Stimulated activated CD8-positive, alpha-beta memory T cell treated with anti-CD3 and anti-CD28 coated beads, Interleukin-15, amount 100 ng/mL, for 1 hour (primary cell): ENCODE data around the gene CHST8.

ENCODE experiments used
- DNase-seq: peaks from one replicate; pipeline ENCODE4 v3.0.0-alpha.2; 2020; ENCODE audit warnings: low read depth

CHST8 gene

DNA sequence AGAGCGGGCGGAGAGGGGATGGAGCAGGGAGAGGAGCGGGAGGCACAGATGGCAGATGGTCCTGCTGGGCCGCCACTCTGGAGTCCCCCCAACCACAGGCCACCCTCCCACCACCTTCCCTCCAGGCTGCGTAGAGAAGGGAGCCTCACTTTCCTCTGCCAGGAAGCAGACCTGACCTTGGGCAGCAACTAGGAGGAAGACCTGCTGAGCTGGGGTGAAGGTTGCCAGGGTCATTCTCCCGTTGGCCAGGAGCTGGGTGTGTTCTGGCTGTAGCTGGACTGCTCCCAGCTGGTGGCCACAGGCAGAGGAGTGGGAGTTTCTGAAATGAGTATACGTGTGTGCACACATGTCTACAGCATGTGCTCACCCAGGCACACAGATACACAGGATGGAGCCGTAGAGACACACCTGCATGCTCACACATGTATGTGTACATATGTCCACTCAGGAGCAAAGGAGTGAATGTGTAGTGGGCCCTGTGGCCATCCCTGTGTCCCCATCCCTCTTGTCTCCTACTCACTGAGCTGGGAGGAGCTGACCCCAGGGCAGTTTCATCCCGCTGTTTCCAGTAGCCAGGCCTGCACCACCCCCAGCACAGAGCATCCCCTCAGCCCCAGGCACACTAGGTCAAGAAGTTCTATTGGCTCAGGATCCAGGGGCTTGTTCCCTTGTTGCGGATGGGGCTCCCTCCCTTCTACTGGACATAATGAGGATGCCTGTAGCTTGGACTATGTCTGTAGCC, 53.0 kb downstream of the CHST8 start:
- DNase-seq, result no peak

DNA sequence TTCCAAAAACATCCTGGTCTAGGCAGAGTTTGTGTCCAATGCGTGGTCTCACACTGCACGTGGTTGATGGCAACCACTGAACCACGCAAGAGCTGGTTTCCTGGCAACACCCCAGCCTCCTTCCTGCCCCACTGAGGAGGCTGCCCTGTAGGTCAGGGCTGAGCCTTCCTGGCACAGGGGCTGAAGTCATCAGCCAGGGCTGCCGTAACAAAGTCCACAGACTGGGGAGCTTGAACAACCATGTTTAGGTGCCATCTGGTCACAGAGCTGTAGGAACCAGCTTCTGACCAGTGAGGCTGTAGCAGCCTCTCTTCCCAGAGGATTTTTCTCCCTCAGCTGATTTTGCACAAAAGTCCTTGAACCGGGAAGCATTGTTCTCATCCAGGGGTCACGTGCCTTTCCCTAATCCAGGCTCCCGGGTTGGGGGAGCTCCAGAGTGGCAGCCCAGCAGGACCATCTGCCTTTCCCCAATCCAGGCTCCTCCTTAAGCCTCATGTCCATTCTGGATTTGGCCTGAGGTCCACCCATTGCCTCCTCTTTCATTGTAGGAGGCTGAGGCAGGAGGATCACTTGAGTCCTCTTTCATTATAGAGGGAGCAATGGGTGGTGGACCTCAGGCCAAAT, 53.9 kb downstream of the CHST8 start:
- no peak for DNase-seq

DNA sequence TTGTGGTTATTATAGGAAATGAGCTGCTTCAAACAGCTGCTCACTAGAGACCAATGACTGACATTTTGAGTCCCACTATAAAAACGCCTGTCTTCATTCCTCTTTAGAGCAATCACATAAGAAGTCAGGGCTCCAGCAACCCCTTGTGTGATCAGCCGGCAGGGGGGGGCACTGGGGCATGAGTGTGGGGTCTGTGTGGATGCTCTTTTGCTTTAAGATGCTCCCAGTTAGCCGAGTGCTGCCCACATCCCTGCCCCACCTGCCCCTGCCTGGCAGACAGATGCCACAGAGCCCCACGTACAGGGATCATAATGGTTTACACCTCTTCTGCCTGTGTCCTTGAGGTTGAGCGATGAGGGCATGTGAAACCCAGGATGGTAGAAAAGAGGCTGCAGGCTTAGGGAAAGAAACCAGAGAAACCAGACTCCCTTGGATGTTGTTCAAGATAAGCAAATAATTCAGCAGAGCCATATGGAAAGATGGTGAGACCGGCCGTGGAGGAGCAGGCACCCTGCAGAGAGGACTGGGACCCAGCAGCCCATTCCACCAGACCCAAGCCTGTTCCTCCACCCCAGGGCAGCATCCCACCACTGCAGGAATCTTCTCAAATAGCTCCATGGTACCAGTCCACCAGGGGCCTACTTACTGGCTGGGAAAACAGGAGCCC, 55.4 kb downstream of the CHST8 start:
- DNase-seq, result no peak

DNA sequence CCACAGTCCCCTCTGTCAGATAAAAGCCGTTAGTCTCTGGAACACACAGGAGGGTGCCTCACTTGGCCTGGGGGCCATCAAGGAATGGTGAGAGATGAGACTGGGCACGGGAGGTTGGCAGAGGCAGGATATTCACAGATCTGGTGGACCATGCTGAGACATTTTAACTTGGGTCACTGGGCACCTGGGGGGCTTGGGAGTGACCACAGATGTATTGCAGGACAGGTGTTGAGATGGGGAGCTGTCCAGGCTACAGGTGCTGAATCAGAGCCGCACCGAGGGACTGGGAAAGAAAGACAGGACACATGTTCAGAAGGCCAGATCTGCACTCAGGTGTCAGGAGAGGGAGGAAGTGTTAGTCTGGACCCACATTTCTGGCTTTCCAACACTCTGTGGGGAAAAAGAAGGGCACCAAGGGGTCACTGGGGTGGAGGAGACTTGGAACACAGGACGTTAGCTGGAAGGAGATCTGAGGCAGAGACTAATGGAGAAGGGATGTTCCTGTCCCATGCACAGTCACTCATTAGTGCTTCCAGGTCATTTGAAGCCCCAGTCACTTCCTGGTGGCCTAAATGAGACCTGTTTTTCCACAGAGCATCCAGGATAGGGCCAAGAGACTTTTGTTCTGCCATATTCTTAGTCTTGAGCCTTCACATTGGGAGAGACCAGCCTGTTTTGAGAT, 56.1 kb downstream of the CHST8 start:
- DNase-seq, result no peak

DNA sequence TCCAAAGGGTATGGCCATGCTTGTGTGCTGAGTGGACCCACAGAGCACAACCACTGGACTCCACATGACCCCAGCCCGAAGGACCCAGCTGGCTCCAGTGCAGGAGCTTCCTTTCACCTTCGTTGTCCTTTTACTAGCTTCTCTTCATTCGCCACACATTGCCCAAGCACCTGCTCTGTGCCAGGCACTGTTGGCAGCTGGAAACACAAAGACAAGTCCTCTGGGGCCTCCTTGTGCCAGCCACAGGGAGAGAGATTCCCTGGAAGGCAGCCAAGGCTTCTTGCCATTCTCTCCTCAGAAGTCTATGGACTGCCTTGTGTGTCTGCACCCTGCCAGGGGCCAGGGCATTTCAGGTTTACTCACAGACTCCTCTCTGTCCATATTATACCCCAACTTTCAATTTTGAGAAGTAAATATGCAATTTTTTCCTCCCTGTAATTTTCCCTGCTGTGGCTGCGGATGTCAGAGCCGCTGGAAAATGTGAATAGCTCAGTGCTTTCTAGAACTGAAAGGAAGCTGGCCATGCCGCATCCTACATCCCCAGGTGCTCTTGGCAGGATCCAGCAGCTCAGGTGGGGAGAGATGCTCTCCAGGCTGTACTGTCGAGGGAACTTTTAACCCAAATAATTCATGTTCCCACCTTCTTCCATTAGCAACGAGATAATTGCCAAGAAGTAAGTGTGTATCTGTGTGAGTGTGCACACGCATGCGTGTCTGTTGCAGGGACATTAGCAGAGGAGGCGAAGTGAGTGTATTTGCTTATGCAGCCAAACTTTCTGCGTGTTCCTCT, 57.2 kb downstream of the CHST8 start:
- DNase-seq, result no peak

DNA sequence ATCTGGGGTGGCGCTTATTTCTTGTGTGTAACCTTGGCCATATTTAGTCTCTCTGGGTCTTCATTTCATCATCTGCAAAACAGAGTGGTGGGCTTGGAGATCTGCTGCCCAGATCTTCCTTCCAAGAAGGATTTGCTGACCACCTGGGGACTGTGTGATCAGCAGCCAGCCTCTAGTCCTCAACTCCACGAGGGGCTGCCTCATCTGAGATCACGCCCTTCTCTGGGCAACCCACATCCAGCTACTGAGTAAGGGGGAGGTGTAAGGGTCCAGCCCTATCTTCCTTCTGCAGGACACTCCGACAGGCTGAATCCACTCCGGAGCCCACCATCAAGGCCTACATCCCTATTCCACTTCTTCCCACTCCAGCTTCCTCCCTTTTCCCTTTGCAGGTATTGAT, 57.9 kb downstream of the CHST8 start:
- DNase-seq, result no peak

DNA sequence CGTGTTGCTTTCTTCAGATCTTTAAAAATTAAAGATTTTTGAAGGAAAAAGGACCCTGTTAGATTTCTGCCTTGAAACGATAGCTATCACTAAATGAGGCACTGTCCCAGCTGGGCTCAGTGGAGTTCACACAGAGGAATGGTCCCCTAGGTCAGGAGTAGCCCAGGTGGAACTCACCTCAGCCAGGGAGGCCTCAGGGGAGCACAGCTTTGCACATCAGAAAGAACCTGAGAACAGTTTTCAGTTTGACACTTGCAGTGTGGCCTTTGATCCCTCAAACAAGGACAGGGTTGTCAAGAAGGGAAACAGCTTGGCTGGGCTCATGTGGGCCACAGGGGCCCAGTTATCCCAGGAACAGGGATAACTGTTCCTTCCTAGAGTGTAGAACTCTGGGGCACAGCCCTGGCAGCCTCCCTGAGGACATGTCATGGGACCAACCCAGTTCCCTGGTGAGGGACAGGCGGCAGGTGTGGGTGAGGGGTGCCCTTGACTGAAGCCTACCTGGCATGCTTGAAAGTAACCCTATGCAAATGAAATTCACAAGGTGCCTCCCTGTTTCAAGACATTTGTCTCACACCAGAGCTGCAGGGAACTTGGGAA, 59.4 kb downstream of the CHST8 start:
- no peak for DNase-seq

DNA sequence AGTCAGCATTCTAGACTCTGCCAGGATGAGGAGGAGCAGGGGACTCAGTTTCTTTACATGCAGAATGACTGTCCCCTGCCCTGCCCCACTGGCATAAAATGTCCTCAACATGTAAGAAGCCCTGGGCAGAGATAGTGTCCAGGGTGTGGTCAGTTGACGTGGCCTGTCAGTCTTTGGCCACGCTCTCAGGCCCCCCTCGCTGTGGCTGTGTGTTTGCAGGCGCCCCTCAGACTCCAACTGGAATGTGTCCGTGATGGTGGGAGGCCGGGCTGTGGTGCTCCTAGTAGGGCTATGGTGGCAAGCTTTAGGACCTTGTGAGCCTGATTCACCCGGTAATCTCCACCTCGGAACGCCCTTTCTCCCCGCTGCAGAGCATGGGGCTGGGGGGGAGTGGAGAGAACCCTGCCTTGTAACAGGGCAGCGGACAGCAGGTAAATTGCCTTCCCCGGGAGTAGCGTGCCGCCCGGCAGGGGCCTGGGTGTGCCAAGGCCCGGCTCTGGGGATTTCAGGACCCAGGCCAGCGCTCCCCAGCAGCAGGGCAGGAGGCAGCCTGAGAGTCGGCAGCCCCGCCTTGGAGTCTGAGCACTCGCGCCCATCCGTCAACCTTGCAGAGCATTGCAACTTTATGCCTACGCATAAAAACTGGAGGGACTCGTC, 62.3 kb downstream of the CHST8 start:
- DNase-seq, result no peak

DNA sequence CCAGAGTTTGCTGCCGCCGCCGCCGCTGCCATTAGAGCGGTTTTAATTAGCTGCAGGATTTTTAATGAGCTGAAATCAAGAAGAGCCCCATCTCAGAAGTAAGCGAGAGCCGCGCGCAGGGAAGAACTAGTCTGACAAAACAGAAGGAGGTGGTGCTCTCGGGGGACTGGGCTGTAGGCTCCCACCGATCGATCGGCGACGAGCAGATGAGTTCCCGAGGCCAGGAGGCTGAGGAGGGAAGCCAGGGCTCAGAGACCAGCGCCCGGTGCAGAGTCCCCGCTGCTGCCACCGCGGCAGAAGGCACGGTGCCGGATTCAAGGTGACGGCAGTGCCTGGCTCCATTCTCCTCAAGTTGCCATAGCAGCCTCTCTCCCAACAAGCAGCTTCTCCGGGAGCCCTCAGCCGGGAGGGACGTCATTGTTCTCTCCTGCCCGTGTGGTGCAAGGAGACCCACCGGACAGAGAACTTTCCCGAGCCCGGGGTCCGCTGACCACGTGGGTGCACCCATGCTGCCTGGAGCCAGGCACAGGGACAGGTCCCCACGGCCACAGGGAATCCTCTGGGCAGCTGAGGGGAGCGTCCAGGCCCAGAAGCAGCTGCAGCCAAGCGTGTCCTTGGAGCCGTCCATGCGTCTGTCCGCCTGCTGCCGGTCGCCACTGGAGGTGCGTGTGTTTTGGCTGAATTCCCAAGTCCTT, 62.9 kb downstream of the CHST8 start:
- DNase-seq, result no peak

DNA sequence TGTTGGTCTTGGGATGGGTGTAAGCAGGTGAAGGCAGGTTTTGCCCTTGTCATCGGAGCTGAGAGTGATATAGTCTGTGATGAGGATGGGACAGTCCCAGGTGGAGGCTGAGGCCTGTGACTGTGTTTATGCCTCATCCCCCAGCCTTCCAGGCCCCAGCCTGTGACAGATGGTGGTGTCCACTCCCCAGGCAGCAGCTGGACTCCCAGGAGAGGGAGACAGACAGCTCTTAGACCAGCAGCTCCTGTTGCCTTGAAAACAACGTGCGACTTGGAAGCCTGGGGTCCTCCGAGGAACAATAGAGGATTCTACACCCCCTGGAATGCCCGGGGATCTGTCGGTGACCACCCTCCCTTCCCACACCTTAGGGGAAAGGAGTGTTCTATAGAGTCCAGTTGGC, 63.8 kb downstream of the CHST8 start:
- no peak for DNase-seq

DNA sequence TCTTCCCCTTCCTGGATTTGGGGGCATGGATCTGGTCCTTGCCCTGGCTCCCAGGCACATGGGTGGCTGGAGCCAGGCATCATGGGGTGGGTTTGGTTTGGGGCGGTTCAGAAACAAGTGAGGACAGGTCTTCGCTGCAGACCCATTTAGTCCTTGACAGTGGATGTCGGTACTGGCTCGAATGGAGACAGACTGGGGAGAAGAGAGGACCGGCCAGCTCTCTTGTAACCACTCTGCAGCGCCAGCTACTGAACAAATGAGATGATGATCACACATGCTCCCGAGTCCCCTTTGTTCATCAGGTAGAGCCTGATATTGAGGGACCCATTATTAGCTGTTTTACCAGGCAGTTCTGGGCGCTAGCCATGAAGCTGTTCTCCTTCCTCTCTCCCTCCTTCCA, 64.5 kb downstream of the CHST8 start:
- no peak for DNase-seq

DNA sequence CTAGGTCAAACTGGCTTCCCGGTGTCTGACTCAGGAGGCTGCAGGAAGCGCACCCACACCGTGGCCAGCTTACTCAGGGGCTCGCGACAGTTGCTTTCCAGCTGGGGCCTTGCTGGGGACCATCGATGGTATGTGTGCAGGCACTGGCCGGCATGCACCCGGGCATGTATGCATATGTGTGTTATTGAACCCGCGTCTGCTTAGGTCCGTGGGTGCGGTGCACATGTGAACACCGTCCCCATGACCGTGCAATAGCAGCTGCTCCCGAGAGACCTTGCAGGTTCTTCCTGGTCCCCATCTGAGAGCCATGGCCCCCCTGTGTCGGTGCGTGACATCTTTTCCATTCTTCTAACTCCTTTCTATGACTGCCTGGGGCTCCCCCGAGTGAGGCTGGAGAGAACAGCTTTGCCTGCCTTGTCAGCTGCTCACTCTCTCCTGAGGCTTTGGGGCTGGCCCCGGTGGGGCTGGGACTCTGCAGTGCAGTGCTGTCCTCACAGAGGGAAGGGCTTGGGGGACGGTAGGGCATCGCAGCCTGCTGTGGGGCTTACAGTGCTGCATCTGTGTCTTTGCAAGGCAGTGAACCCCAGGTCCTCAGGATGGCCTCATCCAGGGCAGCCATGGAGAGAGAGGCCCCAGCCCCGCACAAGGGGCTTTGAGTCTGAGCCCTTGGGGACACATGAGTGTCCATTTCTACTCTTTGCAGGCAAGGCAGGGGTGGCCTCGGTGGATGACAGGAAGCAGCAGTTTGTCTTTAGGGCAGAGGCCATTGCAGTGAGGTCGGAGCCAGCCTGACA, 65.1 kb downstream of the CHST8 start:
- DNase-seq, result no peak

DNA sequence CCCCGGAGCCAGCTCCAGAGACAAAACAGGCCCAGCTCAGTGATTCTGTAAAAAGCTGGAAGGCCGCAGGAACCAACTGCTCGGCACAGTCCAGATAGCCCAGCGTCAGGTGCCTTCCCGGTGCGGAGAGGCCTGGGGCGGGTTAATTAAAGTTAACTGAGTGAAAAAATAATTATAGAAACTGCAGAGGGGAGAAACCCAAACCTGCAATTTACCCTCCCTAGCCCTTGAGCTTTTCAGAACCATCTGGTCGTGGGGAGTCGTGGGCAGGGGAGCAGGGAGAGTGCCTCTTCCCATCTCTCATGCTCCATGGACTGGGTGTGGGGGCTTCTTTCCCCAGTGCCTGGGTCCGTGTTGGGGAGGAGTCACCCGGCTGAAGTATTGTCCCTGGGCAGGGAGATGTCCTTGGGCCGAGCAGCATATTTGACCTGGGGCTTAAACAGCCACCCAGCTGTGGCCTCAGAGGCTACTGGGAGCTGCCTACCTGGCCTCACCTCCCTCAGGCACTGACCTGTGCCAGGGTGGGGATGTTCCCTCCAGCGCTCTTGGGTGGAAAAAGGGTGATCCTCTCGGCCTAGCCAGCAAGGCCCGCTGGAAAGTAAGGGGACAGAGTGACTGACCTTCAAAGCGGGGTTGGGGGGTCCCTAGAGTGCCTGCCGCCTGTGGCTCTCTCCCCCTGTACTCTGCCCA, 65.9 kb downstream of the CHST8 start:
- DNase-seq, result no peak

DNA sequence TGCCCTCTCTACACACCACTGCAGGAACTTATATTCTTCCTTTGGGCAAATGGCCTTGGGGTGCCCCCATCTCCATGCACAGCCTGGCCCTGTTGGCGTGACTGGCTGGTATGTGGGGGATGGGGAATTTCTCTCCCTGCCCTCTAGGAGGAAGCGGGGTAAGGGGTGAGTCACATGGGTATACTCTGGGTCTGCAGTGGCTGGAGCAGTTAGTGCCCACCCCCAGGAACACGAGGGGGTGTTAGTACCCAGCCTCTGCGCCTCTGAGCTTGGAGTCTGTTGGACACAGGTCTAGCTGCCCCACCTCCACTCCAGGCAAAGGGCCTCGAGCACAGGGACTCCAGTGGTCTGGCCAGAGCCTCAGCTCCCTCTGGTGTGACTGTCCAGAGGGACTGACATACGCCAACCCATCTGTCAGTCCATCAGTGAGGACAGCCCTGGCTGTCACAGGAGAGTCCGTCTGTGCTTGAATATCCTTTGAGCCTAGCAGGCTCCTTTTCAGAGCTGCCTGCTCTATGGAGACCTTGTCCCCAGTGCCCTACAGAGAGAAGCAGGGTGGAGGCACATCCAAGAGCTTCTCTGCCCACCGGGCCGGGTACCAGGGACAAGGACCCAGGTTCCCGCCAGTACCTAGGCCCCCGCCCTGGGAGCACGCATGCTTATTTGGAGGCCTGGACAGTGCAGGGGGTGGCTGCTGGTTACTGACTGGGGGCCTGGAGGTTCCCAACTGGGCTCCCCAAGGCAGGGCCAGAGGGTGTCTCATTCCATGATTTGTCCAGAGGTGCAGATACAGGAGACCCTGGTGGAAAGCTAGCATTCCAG, 66.6 kb downstream of the CHST8 start:
- DNase-seq, result no peak

DNA sequence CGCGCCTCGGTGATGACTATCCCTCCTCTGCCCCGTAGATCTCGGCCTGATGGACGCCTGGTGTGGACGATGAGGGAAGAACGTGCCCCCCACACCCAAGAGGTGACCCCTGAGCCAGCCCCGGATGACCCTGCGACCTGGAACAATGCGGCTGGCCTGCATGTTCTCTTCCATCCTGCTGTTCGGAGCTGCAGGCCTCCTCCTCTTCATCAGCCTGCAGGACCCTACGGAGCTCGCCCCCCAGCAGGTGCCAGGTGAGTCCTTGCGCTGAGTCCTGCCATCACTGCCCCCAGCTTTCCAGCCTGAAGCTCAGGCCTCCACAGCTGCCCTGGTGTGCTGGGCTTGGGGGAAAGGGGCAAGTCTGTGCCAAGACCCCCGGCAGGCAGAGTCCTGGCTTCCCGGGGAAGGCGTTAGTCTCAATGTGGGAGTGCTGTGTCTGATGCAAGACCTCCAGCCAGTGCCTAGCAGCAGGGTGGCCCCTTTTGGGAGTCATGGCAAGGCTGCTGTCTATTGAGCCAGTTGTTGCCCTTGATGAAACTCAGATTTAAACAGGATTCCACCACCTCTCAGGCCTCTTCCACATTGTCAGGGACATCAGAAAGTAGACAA, 67.5 kb downstream of the CHST8 start:
- DNase-seq, result no peak

DNA sequence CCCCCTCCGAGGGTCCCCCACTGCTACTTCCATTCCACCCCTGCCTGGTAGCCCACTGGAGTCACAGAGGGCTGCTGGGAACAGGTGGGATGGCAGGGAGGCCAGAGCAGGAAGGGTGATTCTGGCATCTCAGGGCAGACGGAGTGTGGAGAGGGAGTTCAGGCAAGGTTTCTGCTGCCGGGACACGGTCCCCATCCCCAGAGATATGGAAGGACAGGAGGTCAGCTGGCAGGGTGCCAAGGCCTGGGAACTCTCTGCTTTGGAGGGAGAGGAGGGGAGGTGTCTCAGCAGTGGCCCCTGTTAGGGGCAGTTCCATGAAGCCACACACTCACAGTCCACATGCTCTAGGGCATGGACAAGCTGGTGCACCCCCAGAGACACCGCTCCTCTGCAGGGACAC, 68.1 kb downstream of the CHST8 start:
- DNase-seq, result no peak

DNA sequence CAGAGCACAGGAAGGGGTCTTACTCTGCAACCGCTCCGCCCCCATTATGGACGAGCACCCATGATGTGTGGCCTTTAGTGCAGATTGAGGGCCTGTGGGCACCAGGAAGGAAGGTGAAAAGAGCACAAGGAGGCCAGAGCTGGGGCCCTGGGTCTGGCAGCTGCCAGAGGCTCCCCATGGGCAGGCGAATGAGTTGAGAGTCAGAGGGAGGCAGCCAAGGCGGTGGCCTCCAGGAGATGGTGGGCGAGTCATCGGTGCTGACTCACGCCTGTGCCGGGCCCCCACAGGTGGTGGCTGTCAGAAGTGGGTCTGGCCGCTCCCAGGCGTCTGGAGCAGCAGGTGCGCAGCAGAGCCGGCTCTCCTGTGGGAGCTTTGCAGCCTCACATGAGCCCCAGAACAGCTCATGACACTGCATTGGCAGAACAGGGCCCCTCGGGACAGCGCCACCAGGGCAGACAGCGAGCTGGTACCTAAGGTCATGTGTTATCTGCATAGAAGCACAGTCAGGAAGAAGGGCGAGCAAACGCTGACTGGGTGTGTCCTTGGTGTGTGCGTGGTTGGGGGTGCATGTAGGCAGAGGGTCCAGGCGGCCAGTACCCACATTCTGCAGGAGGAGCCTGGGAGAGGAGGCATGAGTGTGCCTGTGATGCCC, 68.8 kb downstream of the CHST8 start:
- no peak for DNase-seq
